ENCODE data around the gene C2orf80.
"Not testable (repeated sequence)": the region's sequence is repeated elsewhere in the genome, so short reads cannot be mapped to it uniquely, and the experiment has no call there.

The C2orf80 gene

GRCh38 chr2:208189810-208190503 lies at the start of gene C2orf80:
Gene C2orf80 (minus strand): TSS chr2:208190030. CDS start chr2:208186986, 3,044 bp downstream.
- no peak for DNase-seq

DNA sequence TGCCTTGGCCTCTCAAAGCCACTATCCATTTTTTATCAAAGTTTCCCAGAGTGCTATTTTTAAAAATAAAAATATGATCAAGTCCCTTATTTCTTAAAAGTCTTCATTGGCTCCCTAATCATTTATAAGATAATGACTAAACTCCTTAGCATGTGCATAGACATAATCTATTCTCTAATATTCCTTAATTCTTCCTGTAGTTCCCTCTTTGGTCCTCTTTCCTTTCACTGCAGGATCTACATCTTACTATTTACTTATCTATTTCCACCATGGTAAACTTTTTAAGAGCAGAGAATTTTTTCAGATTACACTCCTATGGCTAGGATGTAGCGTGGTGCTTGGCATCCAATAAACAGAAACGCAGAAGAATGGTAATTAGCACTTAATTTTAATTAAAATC lies 46.0 kb upstream of the C2orf80 start:
- no peak for DNase-seq

- DNase-seq: no peak
These were observed 45.0 kb upstream of the C2orf80 start for GRCh38 chr2:208234786-208235185.

DNA sequence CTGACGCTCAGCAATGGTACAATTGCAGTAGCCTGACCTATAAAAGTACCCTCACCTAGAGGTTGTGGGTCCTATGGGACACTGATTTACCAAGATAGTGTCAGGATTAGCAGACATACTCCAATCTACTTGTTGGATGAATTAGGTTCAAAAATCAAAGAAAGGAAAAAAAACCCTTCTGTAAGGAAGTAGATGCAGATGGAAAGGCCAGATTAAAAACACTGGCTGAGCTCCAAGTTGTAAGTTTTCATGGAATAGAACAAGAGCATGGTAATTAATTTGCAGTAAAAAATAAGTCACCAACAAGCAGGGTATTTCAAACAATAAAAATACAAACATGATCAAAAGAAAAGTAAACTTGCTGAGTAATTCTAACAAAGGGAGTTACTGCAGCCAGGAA lies 38.6 kb upstream of the C2orf80 start:
- DNase-seq: no peak

DNA sequence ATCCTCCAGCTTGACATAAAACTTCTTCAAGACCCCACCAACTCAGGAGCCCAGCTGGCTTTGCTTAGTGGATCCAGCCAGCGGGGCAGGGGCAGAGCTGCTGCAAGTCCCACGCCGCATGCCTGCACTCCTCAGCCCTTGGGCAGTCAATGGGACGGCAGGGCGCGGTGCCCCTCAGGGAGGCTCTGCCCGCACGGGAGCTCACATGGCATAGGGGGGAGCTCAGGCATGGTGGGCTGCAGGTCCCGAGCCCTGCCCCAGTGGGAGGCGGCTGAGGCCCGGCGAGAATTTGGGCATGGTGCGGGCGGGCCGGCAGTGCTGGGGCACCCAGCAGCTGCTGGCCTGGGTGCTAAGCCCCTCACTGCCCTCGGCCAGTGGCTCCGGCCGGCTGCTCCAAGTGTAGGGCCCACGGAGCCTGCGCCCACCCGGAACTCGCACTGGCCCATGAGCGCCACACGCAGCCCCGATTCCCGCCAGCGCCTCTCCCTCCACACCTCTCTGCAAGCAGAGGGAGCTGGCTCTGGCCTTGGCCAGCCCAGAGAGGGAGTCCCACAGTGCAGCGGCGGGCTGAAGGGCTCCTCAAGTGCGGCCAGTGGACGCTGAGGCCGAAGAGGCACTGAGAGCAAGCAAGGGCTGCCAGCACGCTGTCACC lies 37.9 kb upstream of the C2orf80 start:
- DNase-seq: no peak

DNA sequence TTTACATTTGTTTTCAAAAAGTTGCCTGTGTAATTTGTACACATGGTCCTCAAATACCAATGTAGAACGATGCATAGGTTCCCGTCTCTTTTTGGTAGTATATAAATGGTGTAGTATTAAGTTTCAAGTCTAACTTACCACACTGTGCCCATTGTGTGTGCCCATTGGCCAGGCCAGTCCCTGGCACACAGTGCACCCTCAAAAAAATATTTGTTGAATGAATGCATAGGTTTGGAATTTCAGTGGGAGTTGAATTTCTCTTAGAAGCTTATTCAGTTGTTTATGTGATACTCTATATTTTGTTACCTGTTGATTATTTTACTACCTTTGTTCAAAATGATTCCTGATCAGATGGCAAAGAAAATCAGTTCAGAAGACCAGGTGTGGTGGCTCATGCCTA lies 35.0 kb upstream of the C2orf80 start:
- DNase-seq: no peak

DNA sequence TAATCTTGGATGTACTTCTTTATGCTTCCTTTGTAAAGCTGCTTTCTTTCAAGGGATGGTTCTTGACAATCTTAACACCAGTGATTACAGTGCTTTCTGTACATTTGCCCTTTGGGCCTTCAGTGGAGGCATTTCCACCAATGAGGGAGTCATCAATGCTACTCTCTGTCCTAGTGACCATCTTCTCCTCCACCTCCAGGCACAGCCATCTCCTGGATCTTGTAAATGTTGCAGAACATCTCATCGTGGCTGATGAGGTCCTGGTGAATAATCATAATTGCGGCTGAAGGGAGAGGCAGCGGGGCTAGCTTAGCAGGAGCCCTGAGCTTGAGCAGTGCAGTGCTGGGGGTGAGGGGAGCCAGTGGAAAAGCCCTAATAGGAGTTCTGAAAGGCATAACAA lies 32.5 kb upstream of the C2orf80 start:
- DNase-seq: no peak

- DNase-seq: not testable (repeated sequence)
These were observed 32.0 kb upstream of the C2orf80 start for GRCh38 chr2:208221873-208222272.

- DNase-seq: no peak
These were observed 21.0 kb upstream of the C2orf80 start for GRCh38 chr2:208210688-208211451.

DNA sequence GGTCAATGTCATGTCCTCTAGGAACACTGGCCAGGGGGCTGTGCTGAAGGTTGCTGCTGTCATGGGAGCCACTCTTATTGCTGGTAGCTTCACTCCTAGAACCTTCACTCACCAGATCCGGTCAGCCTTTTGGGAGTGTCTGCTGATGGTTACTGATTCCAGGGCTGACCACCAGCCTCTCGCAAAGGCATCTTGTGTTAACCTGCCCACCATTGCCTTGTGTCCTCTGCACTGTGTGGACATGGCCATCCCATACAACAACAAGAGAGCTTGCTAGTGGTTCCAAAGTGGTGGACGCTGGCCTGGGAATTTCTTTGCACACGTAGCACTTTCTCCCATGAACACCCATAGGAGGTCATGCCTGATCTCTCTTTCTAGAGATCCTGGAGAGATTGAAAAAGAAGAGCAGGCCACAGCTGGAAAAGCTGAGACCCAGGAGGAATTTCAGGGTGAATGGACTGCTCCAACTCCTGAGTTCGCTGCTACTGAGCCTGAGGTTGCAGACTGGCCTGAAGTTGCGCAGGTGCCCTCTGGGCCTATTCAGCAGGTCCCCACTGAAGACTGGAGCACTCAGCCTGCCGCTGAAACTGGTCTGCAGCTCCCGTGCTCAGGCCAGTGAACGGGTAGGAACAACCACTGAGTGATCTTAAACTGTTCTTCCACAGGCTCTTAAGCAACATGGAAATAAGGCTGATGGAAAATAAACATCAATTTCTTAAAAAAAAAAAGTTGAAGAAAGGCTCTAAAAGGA lies 18.7 kb upstream of the C2orf80 start:
- DNase-seq: no peak

GRCh38 chr2:208207769-208208168 lies 17.9 kb upstream of the C2orf80 start:
- no peak for DNase-seq

- no peak for DNase-seq
These were observed 14.3 kb upstream of the C2orf80 start for GRCh38 chr2:208204166-208204565.

- no peak for DNase-seq
These were observed 5.7 kb upstream of the C2orf80 start for GRCh38 chr2:208195531-208195930.

DNA sequence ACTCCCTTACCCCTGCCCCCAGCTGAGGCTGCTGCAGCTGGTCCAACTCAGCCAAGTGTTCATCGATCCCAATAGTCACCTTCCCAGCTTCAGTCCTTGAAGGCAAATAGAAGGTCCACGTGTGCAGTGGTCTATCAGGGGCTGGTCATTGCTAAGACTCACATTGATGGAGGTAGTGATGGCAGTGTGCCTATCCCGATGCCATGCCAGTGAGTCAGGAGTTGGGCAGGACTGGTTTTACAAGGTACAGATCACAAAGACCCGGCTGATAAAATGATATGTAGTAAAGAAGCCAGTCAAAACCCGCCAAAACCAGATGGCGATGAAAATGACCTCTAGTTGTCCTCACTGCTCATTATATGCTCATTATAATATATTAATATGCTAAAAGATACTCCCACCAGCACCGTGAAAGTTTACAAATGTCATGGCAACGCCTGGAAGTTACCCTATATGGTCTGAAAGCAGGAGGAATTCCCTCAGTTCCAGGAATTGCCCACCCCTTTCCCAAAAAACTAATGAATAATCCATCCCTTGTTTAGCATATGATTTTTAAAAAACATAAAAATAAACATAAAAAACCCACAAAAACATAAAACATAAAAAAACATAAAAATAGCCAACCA lies 2.9 kb upstream of the C2orf80 start:
- DNase-seq: no peak

DNA sequence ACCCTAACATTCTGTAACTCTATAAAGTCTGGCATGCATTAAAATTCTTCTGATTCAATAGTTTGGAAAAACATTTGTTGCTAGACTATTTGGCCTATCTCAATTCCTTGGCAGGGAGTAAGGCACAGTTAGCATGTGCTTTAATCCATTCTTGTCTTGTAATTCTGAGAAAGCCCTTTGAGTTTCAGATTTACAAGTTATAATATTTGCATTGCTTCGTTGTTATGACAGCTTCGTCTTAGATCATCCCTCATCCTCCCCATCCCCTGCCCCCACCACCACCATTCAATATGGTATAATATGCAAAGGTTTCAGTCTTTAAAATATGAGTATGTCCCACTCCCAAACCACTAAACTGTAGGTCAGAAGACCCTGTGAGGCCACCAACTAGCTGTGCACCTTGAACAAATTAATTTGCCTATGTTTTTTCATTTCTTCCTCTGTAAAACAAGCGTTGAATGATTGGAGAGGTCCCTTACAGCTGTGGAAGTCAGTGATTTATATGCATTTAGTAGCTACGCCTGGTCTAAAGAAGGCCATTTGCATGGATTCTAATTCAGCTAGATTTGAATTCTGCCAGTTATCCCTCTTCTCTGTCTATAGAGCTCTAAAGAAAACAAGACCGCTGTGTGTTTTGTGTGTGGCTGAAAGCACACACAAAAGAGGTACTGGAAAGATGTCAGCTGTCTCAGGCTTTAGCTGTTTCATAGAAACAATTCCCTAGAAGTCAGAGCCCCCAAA lies 591 bp downstream of the C2orf80 start:
- DNase-seq: no peak

GRCh38 chr2:208186893-208187292 lies 2.9 kb downstream of the C2orf80 start:
- no peak for DNase-seq

GRCh38 chr2:208186465-208186864 lies 3.4 kb downstream of the C2orf80 start:
- no peak for DNase-seq

GRCh38 chr2:208183972-208184705 lies 5.7 kb downstream of the C2orf80 start:
- no peak for DNase-seq

GRCh38 chr2:208183526-208183925 lies 6.3 kb downstream of the C2orf80 start:
- no peak for DNase-seq

- no peak for DNase-seq
These were observed 7.0 kb downstream of the C2orf80 start for GRCh38 chr2:208182835-208183234.

DNA sequence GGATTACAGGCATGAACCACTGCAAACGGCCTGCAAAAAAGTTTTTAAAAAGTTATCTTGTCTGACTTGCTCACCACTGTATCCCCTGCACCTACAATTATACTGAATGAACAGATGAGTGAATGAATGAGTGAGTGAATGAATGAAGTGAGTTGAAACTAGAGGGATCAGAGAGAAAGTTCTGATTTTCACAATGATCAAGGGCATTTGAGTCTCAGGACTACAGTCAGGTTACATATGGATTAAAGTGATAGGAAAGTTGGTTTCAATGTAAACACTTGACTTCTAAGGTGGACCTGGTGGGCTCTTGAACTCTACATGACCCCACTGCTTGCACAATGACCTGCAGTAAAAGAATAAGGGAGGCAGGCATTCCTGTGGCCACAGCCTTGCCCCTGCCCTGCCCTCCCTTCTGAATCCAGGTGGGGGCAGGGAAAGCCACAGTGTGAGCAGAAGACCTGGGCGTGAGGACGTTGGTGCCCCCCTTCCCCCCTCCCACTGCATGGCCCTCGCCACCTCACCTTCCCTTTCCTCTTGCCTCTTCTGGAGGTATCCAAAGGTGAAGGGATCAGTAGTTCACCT lies 10.7 kb downstream of the C2orf80 start:
- no peak for DNase-seq
